Medulla oblongata (tissue), 1 donor: Measurements from ENCODE around the gene B9D1.
"Not testable (repeated sequence)": the region's sequence is repeated elsewhere in the genome, so short reads cannot be mapped to it uniquely, and the experiment has no call there.

Experiments used
- DNase-seq: peaks from one replicate; pipeline ENCODE4 v3.0.0-alpha.2; 2015; ENCODE audit errors: extremely low spot score

Gene B9D1

DNA sequence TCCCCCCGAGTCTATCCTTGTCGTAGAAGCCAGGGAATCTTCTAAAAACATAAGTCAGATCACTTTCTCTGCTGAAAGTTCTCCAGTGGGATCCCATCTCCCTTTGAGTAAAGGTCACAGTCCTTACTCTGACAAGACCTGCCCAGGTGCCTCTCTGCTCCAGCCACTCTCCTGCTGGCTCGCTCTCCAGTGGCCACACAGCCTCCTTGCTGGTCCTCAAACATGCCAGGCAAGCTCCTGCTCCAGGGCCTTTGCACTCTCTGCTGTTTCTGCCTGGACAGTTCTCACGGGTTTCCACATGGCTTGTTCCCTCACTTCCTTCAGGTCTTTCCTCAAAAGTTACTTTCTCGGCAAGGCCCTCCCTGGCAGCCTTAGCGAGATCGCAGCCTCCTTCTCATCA lies 3.4 kb downstream of the B9D1 start:
- no peak for DNase-seq

GRCh38 chr17:19357761-19358160 lies 4.8 kb downstream of the B9D1 start:
- DNase-seq: no peak

- no peak for DNase-seq
Measured at GRCh38 chr17:19357351-19357750, 5.2 kb downstream of the B9D1 start.

DNA sequence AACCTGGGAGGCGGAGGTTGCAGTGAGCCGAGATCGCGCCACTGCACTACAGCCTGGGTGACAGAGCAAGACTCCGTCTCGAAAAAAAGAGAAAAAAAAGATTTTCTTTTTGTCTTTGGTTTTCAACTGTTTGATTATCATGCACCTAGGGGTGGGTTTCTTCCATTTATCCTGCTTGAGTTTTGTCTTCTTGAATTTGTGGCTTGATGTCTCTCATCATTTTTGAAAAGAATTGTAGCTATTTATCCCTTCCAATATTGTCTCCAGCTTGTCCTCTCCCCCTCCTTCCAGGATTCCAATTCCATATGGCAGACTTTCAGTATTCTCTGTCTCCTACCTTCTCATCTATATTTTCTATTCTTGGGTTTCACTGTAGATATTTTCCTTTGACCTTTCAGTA lies 7.8 kb downstream of the B9D1 start:
- no peak for DNase-seq

- DNase-seq: not testable (repeated sequence)
Measured at GRCh38 chr17:19353401-19353800, 9.1 kb downstream of the B9D1 start.

GRCh38 chr17:19348806-19349205 lies 13.7 kb downstream of the B9D1 start:
- DNase-seq: no peak

DNA sequence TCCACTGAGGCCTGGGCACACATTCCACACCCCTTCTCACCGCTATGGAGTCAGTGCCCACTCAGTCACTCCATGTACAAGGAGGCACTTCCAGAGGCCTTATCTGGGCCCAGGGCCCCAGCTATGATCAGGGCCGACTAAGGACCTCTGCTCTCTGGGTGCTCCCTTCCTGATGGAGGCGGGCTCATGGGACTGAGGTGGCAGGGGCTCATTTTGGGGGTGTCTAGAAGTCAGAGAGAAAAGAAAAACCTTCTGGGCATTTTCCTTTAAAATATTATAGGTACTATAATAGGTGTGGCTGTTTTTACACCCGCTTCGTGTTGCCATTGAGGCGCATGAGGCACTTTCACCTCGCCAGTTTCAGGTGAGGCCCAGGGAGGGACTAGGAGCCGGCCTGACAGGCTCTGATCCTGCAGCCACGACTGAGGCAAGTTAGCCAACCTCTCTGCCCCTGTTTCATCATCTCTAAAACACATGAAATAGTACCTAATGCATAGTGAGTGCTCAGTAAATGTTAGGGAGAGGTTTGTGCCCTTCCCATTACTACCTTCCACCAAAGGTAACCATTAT lies 14.4 kb downstream of the B9D1 start:
- DNase-seq: no peak

DNA sequence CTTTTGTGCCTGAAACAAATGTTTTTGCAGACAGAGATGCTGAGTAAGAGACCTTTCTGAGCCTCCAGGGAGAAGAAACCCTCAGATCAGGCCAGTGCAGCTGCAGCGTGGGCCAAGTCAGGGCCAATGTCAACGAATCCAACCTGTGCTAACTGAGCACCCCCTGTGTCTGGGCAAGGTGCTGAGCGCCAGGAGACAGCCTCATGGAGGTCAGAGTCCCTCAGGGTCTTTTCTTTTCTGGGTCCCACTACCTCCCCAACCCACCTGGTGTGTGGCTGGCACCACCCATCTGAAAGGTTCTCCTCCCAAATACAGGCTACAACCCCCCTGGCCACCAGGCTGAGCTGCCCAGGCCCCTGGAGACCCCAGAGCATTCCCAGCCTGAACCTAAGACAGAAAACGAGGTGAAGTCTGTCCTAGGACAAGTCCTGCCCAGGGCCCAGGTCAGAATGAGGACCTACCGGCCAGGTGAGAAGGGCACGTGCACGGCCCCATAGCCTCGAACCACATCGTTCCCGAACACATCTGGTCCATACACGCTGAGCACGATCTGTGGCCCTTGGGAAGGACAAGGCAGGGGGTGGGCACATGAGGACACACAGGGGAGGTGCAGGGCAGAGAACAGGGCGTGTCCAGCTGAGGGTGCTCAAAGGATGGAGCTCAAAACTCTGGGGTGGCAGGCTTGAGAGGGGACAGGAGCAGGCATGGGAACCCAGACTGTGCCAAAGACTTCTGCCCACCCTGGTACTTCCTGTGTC lies 15.0 kb downstream of the B9D1 start:
- DNase-seq: no peak

GRCh38 chr17:19346351-19347255 lies 15.9 kb downstream of the B9D1 start:
- DNase-seq: no peak

- no peak for DNase-seq
Measured at GRCh38 chr17:19345486-19346350, 16.8 kb downstream of the B9D1 start.

DNA sequence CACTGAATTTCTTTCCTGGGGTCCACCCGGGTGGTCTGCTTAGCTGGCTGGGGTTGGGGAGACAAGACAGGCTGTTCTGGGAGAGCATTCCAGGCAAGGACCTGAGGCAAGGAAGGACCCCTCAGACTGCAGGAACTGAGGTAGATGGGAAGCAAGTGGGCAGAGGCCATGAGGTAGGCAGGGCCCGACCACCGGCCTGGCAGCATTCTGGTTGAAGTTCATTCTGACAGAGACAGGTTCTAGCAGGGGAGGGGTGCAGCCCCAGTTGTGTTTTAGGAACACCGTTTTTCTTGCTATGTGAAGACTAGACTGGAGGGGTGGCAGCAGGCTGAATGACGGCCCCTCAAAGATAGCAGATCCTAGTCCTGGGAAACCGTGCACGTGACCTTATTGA lies 17.5 kb downstream of the B9D1 start:
- no peak for DNase-seq

DNA sequence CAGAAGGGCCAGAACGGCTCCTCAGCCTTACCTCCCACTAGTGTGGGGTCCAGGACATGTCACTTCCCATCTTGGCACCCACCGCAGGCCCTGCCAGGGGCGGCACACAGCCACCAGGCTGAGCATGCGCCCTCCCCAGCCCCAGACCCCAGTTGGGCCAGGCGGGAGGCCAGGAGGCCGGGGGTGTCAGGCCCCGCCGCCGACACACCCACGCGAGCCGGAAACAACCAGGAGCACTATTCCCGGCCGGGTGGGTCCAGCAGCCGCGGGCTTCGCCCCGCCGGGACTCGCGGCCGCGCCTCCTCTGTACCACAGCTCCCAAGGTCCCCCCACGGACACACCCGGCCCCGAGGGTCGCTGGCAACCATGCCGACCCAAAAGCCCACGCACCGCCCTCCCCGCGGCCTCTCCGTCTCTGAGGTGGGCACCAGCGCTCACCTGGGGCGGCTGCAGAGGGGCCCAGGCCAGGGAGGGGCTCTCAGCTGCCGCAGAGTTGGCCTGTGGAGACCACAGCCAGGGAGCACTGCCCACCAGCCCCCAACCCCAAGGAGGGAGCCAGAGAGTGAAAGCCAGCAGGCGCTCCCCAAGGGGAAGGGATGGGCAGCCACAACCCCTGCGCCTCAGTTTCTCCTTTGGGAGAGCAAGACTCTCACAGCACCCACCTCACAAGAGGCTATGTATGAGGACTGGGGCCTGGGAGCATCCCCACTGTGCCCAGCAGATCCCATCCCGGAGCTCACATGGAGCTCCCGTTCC lies 18.0 kb downstream of the B9D1 start:
- no peak for DNase-seq

GRCh38 chr17:19343671-19344151 lies 18.8 kb downstream of the B9D1 start:
- no peak for DNase-seq

DNA sequence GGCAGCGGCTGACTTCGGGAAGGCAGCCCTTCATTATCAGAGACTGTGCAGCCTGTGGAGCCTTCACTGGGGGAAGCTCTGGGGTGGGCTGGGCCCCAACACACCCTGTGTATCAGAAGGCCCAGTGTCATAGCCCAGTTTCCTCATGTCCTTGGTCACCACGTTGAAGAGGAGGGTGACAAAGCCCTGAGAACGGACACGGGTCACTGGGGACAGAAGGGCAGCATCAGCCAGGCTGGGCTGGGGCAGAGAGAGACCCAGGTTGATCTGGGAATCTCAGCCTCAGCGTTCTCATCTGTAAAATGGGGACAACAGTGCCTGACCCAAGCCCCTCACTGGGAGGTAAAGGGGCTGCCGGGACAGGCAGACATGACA lies 19.3 kb downstream of the B9D1 start:
- no peak for DNase-seq

DNA sequence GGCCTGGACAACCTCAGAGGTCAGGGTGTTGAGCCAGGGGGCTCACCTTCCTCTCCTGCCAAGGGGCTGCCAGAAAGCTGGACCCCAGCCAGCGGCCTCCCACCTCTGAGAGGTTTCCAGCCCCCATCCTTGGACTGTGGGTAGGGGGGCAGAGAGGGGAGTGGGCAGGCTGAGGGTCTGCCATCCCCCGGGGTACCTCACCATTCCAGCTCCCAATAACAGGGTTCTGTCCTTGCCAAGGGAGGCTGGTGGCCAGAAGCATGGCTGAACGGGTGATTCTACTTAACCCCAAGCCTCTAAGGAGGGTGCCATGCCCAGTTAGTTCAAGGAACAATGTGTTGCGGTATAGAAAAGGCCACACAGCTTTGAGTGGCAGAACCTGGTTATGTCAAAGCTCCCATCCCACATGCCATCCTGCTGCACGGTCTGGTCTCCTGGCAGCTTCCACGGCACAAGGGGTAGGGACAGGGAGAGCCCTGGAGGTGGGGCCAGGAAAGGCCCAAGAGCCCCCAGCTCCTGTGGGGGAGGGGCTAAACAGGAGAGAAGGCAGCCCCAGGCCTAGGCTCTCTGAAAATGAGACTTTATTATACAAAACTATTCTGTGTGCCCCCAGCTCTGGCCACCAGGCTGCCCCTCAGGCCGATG lies 19.8 kb downstream of the B9D1 start:
- DNase-seq: no peak

DNA sequence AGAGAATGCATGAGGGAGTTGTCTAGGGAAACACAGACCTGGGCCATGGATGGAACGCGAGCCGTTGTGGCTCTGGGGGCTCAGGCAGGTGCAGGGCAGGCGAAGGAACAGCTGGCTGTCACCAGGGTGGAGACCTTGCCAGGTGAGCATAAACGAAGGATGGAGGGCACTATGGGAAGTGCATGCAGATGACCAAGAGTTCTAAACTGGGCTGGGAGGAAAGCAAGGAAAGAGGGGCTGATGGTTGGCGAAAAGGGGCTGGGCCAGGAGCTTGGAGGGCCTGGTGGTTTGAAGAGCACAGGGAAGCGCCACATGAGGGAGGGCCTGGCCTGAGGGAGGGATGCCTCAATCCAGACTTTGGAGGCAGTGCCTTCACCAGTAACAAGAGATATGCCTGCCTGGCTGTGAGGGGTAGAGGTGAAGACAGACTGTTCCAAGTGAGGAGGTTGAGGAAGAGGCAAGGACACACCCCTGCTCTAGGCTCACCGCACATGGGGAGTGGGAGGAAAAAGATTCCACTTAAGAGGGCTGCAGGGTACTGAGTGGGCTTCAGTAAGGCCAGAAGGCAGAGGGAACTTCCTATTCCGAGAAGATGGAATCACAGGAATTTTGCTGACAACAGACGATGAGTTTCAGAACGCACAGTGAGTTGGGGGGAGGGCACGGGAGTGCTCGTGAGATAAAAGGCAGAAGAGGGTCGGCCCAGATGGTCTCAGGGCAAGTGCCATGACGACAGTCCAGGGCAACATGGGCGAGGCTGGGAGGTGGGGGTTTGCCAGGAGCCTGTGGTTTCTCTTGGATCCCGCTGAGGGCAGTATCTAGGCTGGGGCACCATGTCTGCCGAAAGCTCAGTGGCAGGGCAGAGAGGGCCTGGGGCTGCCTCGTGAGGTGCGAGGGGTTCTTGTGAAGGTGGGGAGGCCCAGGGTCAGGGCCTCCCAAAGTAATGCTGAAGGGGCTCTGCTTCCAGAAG lies 20.6 kb downstream of the B9D1 start:
- DNase-seq: no peak

GRCh38 chr17:19341211-19341631 lies 21.3 kb downstream of the B9D1 start:
- DNase-seq: no peak

DNA sequence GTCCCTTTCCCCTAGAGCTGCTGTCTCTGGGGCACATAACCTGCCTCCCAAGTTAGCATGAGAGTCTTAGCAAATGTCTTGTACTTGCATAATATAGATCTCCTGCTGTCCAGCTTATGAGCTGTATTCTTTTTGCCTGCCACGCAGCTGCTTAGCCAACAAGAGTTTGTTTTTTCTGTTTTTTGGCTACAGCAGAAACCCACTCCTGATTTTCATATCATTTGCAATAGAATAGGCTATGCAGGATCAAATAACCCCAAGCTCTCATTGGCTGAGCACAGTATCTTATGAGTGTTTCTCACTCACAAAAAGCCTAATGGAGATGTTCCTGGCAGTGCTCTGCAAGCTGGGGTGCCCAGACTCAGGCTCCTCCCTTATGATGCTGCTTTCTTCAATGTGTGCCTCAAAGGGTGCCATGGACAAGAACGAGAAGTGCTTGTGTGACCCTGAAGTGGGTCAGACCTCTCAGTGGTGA lies 23.1 kb downstream of the B9D1 start:
- no peak for DNase-seq
